Fibroblast of lung (primary cell): ENCODE results near the gene ARHGEF11.

Source experiments
- EZH2 ChIP-seq: IDR thresholded peaks from 2 replicates; pipeline ENCODE4 v1.5.1; 2012; ENCODE audit warnings: low read length, control low read depth, mild to moderate bottlenecking; ENCODE audit errors: missing control alignments
- TF ChIP-seq, protein P1 (sequence below), 2 donors: IDR thresholded peaks in 1 of 2; conservative IDR thresholded peaks in 1 of 2; 1 replicate in 1 of 2; 2 replicates in 1 of 2; pipeline ENCODE4 v1.5.1; 2011 to 2012; ENCODE audit warnings: low read length in 2 of 2, control low read depth in 1 of 2, inconsistent platforms in 1 of 2, low read depth in 1 of 2, mild to moderate bottlenecking in 1 of 2

- TF ChIP-seq, protein P1, sequence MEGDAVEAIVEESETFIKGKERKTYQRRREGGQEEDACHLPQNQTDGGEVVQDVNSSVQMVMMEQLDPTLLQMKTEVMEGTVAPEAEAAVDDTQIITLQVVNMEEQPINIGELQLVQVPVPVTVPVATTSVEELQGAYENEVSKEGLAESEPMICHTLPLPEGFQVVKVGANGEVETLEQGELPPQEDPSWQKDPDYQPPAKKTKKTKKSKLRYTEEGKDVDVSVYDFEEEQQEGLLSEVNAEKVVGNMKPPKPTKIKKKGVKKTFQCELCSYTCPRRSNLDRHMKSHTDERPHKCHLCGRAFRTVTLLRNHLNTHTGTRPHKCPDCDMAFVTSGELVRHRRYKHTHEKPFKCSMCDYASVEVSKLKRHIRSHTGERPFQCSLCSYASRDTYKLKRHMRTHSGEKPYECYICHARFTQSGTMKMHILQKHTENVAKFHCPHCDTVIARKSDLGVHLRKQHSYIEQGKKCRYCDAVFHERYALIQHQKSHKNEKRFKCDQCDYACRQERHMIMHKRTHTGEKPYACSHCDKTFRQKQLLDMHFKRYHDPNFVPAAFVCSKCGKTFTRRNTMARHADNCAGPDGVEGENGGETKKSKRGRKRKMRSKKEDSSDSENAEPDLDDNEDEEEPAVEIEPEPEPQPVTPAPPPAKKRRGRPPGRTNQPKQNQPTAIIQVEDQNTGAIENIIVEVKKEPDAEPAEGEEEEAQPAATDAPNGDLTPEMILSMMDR (conservative IDR thresholded peaks at IDR 0.05 in 1 of 2, IDR thresholded peaks at IDR 0.05 in 1 of 2; ENCODE audit: low read depth in 1 of 2, low read length in 2 of 2) = peak; percentile 68 to 74
- no peak for TF ChIP-seq EZH2
Measured at GRCh38 chr1:156920233-156921052, 125.1 kb downstream of the ARHGEF11 start, which contains the start of gene LRRC71.
